DOHH2 (cell line): ENCODE measurements around the gene CNPY1.

Source experiments
- H3F3A ChIP-seq: fragments of 200-600 bp; sonication (generic), shearing (Covaris generic); 2 replicates; pipeline ENCODE4 v1.6.0; 2016; ENCODE audit warnings: antibody characterized with exemption, mild to moderate bottlenecking; ENCODE audit not compliant: control insufficient read depth, insufficient read depth
- H3K27ac ChIP-seq: fragments of 200-600 bp; sonication (generic); 2 replicates; pipeline ENCODE4 v1.5.1; 2014; ENCODE audit warnings: low read depth, mild to moderate bottlenecking, low read length, moderate library complexity
- H3K27me3 ChIP-seq: fragments of 200-600 bp; sonication (generic); 2 replicates; pipeline ENCODE4 v1.6.1; 2014; ENCODE audit warnings: mild to moderate bottlenecking, low read length, mixed read lengths; ENCODE audit not compliant: control insufficient read depth
- H3K36me3 ChIP-seq: fragments of 200-600 bp; sonication (generic); 2 replicates; pipeline ENCODE4 v1.6.1; 2014; ENCODE audit warnings: mild to moderate bottlenecking, low read length, moderate library complexity, mixed read lengths; ENCODE audit not compliant: control insufficient read depth
- H3K4me1 ChIP-seq: fragments of 200-600 bp; sonication (generic); 2 replicates; pipeline ENCODE4 v1.6.1; 2014; ENCODE audit warnings: mild to moderate bottlenecking, low read length, mixed read lengths; ENCODE audit not compliant: control insufficient read depth
- H3K4me2 ChIP-seq: fragments of 200-600 bp; sonication (generic); 2 replicates; pipeline ENCODE4 v1.6.0; 2014; ENCODE audit warnings: mild to moderate bottlenecking, low read length, moderate library complexity
- H3K4me3 ChIP-seq: fragments of 200-600 bp; sonication (generic); 2 replicates; pipeline ENCODE4 v1.5.1; 2014; ENCODE audit warnings: mild to moderate bottlenecking, low read length, mixed read lengths
- H3K79me2 ChIP-seq: fragments of 200-600 bp; sonication (generic); 2 replicates; pipeline ENCODE4 v1.6.1; 2014; ENCODE audit warnings: mild to moderate bottlenecking, low read length, mixed read lengths; ENCODE audit not compliant: control insufficient read depth
- H3K9me2 ChIP-seq: fragments of 200-600 bp; sonication (generic); replicated peaks from 2 replicates; pipeline ENCODE4 v1.6.1; 2014; ENCODE audit warnings: mild to moderate bottlenecking, low read length, mixed read lengths; ENCODE audit not compliant: control insufficient read depth
- H3K9me3 ChIP-seq: fragments of 200-600 bp; sonication (generic); 2 replicates; pipeline ENCODE4 v1.6.1; 2014; ENCODE audit warnings: antibody characterized with exemption, low read length, mixed read lengths; ENCODE audit not compliant: control insufficient read depth, insufficient read depth
- H4K20me1 ChIP-seq: fragments of 200-600 bp; sonication (generic); 2 replicates; pipeline ENCODE4 v1.6.0; 2014; ENCODE audit warnings: low read depth, mild to moderate bottlenecking, antibody characterized with exemption, low read length, moderate library complexity; ENCODE audit not compliant: control insufficient read depth, insufficient read depth
- CTCF ChIP-seq: fragments of 200-600 bp; sonication (generic); IDR thresholded peaks from one replicate; pipeline ENCODE4 v1.5.1; 2014; ENCODE audit warnings: antibody characterized with exemption, mild to moderate bottlenecking, low read depth, low read length; ENCODE audit not compliant: poor library complexity, severe bottlenecking
- EZH2phosphoT487 ChIP-seq: fragments of 200-600 bp; sonication (generic); IDR thresholded peaks from 2 replicates; pipeline ENCODE4 v1.6.1; 2017; ENCODE audit warnings: borderline replicate concordance, mild to moderate bottlenecking, antibody characterized with exemption, low read length, moderate library complexity, mixed read lengths

CNPY1 gene

GRCh38 chr7:155550916-155551315 is 4.6 kb upstream of the CNPY1 start:
- Histone ChIP-seq H3K27me3 (no peaks in the 10 kb centered on the region), H4K20me1 (no peaks in the 10 kb centered on the region)
- no peak for TF ChIP-seq CTCF
- no peak for TF ChIP-seq EZH2phosphoT487

GRCh38 chr7:155549226-155549625 is 2.9 kb upstream of the CNPY1 start:
- Histone ChIP-seq H3K9me2 (no peaks in the 10 kb centered on the region), H3K4me2 (no peak overlapping the region), H3K27me3 (no peaks in the 10 kb centered on the region), H3K4me3 (no peak overlapping the region), H3K27ac (no peak overlapping the region), H4K20me1 (no peaks in the 10 kb centered on the region), H3K4me1 (no peaks in the 10 kb centered on the region), H3K9me3 (no peaks in the 10 kb centered on the region), H3F3A (no peaks in the 10 kb centered on the region), H3K36me3 (no peaks in the 10 kb centered on the region), H3K79me2 (no peaks in the 10 kb centered on the region)
- TF ChIP-seq CTCF (no peak), EZH2phosphoT487 (no peak)

More at GRCh38 chr7:155550916-155551315, 4.6 kb upstream of the CNPY1 start:
- H3K36me3 ChIP-seq = no peaks in the 10 kb centered on the region
- H3K9me3 ChIP-seq = no peaks in the 10 kb centered on the region
- H3F3A ChIP-seq = no peaks in the 10 kb centered on the region
- no peak overlapping the region for H3K4me2 ChIP-seq
- H3K4me1 ChIP-seq = no peaks in the 10 kb centered on the region
- H3K27ac ChIP-seq = no peak overlapping the region
- no peaks in the 10 kb centered on the region for H3K79me2 ChIP-seq
- no peak overlapping the region for H3K4me3 ChIP-seq
- H3K9me2 ChIP-seq = no peaks in the 10 kb centered on the region

GRCh38 chr7:155547161-155547791 is 917 bp upstream of the CNPY1 start:
- H3K9me3 ChIP-seq = no peaks in the 10 kb centered on the region
- H3K4me1 ChIP-seq = no peaks in the 10 kb centered on the region
- no peaks in the 10 kb centered on the region for H3K9me2 ChIP-seq
- no peaks in the 10 kb centered on the region for H3K27me3 ChIP-seq
- H3K36me3 ChIP-seq = no peaks in the 10 kb centered on the region
- no peak overlapping the region for H3K4me3 ChIP-seq
- H3K79me2 ChIP-seq = no peaks in the 10 kb centered on the region
- no peak for TF ChIP-seq EZH2phosphoT487
- no peak for TF ChIP-seq CTCF
- no peak overlapping the region for H3K27ac ChIP-seq
- no peak overlapping the region for H3K4me2 ChIP-seq
- no peaks in the 10 kb centered on the region for H4K20me1 ChIP-seq
- no peaks in the 10 kb centered on the region for H3F3A ChIP-seq
